GM18870 (cell line): ENCODE measurements around the gene ATP6V1A.
A peak's percentile ranks its signal among the peaks of the same experiment; 100 is the strongest.
"Not testable (repeated sequence)": the region's sequence is repeated elsewhere in the genome, so short reads cannot be mapped to it uniquely, and the experiment has no call there.

Source experiments
- ATAC-seq: cut with Tn5 transposase; IDR thresholded peaks from one replicate; pipeline ENCODE4 v1.9.1; 2021; ENCODE audit warnings: moderate library complexity; ENCODE audit not compliant: unreplicated experiment

ATP6V1A gene

DNA sequence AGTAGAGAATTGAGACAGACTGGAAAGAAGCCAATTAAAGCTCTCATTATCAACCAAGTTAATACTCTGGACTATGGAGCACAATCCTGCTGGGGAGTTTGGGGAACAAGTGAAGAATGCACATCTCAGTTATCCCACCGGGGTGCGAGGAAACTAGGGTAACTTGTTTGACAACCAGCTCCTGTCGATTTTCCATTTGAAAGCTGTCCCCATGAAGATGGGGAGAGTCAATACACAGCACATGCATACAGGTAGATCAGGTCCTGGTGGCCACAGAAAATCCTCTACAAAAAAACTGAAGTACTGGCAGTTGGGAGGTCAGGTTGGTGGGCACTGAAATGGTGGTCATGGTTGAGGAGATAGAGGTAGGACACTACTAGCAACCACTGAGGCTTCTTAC lies 66.0 kb downstream of the ATP6V1A start:
- no peak for ATAC-seq

DNA sequence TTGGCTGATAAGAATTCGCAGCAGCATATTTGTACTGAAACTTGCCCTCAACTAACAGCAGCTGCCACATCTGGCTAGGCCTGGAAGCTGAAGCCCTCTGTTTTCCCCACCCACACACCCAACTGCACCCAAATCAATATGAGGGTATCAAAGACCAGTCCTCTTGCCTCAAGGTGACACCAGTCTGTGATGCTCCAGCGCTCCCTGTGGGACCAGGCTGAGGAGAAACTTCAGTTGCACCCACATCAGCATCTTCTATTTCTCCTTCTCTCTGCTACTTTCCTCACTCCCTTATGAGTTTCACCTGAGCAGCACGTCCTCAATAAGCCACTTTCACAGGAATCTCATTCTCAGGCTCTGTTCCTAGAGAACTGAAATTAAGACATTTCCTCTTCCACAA lies 73.0 kb downstream of the ATP6V1A start:
- no peak for ATAC-seq

DNA sequence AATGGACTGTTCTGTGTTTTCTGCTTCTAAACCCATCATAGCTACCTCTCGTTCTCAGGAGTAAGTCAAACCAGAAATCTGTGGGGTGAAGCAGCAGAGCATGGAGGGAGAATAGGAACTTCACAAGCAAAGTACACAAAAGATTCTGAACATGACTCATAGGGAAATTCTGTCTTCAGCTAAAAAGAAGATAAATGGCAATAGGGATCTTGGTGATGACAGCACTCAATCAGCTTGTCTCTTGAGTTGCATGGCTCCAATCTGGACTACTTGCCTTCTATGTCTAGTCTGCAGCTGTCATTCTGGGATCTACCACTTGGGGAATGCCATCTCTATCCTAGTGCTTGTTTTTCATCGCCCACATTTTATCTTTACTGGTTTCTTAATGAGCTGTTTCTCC lies 78.3 kb downstream of the ATP6V1A start:
- ATAC-seq = peak; percentile 85

DNA sequence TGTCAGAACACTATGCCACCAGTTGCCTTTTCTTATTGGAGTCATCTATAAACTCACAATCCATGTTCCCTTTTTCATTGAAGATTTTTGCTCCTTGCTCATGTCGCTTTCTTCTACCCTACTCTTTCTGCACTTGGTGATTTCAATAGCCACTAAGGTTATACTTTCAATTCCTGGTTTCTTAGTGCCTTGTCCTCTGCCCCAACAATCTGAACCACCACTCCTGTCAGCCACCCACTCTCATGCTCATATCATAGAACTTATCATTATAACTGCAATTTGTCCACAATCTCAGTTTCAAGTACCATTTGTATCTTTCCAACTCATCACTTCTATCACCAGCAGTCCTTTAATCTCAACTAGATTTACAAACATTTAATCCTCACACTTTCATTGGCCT lies 81.8 kb downstream of the ATP6V1A start:
- peak; percentile 34 for ATAC-seq

DNA sequence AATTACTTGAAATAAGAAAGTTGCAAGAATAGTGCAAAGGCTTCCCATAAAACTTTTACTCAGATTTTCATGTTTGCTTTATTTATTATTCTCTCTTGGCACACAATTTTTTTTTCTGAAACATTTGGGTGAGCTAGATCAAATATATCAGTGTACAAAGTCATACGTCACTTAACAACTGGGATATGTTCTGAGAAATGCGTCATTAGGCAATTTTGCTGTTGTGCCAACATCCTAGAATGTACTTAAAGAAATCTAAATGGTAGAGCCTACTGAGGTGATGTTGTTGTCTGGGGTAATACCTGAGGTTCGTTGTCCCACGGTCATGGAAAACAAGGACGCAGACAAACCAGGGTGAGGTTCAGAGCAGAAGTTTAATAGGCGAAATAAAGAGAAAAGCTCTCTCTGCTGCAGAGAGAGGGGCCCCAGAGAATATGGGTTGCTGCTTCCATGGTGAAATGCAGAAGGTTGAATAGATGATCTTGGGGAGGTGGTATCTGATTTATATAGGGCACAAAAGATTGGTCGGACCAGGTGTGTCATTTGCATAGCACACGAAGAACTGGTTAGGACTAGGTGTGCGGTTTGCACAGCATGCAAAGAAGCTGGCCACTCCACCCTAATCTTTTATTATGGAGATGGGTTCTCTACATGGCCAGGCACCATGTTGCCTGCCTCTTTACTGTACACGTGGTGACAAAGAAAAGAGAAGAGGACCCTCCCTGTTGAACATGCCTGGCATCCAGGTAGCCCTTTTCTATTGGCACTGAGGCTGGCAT lies 82.9 kb downstream of the ATP6V1A start:
- no peak for ATAC-seq

DNA sequence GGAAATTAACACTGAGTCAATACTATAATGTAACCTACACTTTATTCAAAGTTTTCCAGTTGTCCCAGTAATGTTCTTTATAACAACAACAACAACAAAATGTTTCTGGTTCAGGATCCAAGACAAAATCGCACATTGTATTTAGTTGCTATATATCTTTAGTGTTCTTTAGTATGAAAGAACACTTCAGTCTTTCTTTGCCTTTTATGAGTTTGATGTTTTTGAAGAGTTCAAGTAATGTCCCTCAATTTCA lies 84.2 kb downstream of the ATP6V1A start:
- no peak for ATAC-seq

DNA sequence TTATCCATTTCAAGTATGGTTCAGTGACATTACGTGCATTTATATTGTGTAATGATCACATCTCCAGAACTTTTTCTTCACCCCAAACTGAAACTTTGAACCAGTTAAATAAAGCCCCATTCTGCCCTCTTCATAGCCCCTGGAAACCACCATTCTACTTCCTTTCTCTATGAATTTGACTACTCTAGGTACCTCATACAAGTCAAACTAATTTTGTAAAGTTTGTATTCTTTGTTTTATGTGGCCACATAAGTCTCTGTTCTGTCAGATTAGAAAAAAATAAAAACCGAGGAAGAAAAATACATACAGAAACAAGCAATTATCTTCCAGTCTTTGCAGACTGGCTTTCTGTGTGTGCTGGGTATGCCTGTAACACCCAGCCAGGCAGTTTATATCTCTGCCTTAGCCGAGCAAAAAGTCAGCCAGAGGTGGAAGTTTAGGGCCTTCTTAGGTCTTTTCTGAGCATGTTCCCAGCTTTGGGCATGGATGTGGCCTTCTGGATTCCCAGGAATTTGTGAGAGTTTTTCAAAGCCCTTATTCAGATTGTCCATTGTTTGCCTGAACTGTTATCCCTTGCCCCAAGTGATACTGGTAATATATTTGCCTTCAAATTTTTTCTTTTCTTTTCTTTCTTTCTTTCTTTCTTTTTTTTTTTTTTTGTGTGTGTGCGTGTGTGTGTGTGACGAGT lies 85.8 kb downstream of the ATP6V1A start:
- peak; percentile 60 for ATAC-seq

DNA sequence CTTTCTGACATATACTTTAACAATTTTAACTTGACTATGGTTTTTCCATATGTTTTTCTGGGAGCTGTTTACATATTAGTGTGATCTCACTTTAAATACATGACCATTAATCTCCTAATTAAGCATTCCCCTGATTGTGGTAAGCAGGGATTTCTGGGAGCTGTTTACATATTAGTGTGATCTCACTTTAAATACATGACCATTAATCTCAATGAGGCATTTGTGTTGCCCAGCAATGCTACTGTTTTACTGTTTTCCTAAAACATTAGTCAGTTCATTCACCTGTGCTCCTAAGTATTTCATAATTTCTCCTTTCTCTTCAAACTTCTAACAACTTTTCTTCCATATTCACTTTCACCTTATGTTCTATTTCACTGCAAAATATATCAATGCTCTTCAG lies 88.1 kb downstream of the ATP6V1A start:
- ATAC-seq = no peak

DNA sequence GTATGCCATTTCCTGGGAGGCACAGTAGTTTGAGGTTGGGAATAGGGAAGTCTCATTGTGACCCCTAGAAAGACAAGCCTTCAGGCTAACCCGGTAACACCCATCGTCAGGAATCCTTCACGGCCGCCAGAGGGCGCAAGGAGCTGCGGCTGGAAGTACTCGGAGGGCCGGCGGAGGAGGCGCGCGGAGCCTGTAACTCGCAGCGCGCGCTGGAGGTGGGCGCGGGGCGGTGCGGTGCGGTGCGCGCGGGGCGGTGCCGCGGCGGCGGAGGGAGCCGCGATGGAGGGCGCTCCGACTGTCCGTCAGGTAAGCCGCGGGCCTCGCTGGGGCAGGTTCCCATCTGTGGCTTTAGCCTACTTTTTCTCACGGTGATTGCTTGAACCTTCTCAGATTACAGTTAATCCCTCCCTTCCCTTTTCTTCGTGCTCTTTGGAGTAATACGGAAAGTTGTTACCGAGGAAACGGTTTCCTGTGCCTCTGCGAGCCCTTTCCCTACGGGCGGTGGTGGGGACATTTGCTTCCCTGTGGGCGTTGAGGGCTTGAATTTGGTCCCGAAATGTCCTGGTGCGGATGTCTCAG lies 91.9 kb downstream of the ATP6V1A start, which contains the start of gene GRAMD1C:
Gene GRAMD1C (plus strand): TSS at position 158 of the 579 bp plus-strand sequence. CDS start 122 bp downstream, at position 280.
- peak; percentile 67 for ATAC-seq

DNA sequence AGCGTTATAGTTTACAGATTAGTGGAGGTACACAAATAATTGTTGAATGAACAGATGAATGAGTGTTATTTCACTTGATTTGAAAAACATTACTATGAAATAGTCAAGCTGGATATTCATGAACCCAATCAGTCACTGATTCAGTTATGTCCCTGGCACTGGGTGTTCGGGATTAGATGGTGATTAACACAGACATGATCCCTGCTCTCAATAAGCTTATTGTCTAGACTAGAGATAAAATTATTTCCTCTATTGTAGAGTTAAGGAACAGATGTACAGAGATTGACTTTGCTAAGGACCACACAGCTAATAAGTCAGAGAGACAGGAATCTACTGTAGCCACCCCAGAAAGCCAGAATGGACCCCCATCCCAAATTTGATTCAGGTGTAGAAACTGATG lies 92.7 kb downstream of the ATP6V1A start:
- ATAC-seq = no peak

DNA sequence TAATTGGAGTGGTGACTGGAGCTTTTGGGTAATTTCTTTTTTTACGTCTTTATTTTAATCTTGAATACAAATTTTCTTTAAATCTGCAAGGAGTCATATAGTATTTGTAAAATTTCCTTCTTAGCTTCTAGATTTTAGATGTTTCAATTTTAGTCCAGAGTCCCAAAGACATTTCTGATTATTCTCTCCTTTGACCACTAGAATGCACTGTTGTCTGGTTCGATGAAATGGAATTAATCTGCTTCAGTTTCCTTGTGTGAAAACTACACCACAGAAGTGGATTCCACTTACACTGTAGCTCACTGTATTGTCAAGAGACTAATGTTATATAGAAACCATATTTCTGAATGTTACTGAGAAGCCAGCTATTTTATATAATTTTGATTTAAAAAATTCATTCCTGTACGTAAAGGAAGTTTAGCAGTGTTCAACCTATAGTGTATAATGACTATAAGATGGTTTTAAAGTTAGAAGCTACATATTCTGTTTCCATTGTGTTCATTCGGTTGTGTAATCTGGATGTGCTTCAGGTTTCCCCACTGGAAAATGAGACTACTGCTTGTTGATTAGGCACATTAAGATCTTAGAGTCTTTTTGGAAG lies 97.9 kb downstream of the ATP6V1A start:
- ATAC-seq = no peak

DNA sequence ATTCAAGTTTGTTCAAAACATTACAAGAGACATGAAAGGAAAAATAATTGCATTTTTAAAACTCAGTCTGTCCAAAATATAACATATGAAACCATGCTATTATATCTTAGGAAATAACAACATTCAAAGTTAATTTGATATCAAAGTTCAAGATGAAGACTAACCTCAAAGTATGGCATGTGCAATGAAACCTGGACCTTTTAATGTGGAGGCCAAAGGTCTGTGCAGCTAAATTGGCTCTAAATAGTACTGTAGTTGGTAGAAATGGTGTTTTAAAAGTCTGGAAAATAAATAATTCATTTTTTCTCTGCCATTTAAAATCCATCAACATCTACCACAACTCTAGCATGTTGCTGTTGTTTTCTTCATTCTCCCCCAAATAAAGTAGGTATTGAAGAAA lies 100.4 kb downstream of the ATP6V1A start:
- no peak for ATAC-seq

DNA sequence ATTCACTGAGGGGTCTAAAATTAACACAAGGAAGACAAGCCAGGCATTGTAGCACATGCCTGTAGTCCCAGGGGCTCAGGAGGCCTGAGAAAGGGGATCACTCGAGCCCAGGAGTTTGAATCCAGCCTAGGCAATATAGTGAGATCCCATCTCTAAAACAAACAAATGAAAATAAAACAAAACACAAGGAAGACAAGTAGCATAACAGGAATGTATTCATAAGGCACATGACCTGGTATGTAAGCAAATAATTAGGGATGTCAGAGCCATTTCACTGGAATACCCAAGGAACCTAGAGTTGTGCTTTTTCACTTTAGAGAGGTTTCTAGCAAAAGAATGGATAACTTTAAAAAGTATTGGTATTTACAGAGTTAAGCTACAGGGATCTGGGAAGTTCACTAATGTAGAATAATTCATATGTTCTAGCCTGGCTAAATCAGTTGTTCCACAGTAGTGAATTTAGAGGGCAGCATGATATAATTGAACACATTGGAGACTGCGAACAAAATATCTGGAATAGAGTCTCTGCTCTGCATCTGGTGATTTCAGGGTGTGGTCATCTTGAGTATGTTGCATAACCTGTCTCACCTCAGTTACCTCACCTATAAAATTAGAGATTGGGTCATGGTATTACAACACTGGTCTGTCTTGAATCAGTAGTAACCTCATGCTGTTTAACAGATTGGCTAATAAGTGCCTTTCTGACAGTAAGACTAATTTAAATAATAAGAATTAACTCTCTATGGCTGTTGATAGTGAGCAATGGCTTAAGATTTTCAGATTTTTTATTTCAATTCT lies 101.0 kb downstream of the ATP6V1A start:
- ATAC-seq = no peak

DNA sequence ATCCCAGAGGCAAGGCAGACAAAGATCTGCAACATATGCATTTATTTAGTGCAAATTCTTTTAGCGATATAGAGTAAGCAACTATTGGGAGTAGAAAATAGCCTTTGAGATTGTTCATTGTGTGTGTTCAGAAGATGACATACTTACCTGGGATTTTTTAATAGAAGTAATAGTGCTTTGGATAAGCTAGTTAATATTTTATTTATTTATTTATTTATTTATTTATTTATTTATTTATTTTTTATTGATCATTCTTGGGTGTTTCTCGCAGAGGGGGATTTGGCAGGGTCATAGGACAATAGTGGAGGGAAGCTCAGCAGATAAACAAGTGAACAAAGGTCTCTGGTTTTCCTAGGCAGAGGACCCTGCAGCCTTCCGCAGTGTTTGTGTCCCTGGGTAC lies 102.2 kb downstream of the ATP6V1A start:
- ATAC-seq = not testable (repeated sequence)

DNA sequence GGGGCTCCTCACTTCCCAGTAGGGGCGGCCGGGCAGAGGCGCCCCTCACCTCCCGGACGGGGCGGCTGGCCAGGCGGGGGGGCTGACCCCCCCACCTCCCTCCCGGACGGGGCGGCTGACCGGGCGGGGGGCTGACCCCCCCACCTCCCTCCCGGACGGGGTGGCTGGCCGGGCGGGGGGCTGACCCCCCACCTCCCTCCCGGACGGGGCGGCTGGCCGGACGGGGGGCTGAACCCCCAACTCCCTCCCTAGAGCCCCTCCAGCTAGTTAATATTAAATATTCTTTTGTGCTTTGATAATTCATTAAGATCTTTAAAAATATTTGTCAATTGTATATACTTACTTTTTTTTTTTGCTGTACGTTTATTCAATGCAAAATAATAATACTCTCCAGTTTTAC lies 103.0 kb downstream of the ATP6V1A start:
- ATAC-seq = not testable (repeated sequence)

DNA sequence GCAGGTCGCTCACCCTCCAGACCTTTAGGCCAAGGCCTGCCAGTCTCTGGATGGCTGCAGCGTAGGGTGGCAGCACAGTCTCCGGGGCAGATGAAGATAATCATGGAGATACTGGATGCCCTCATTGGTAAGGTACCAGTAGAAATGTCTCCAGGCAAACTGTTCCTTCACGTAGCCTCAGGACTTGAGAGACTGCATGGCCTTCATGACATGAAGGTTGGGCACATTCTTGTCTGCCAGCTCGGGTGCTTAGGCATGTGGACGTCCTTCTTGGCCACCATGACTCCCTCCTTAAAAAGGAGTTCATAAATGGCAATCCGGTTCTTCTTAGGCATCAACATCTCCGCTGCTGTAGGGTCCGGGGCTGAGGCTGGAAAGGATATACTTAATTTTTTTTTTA lies 103.6 kb downstream of the ATP6V1A start:
- not testable (repeated sequence) for ATAC-seq

DNA sequence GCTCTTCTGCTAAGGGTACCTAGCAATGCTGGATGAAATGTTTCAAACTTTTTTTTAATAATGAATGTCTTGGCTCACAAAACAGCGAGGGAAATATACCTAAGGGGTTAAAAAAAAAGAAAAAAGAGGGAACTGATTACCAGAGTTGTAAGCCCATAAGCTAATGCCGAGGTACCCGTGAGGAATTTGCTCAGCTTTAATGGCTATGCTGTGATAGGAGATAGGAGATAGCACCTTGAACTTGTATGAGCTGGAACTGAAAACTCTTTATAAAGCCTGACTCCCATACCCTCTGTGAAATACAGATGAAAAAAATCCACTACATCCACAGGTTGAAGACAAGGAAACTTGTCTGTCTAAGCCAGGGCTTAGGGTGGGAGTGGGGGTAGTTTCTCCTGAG lies 105.7 kb downstream of the ATP6V1A start:
- ATAC-seq = no peak
